GM21515 (cell line): Measurements from ENCODE around the gene PPP1R3E.
"Not testable (repeated sequence)": the region's sequence is repeated elsewhere in the genome, so short reads cannot be mapped to it uniquely, and the experiment has no call there.

Experiments
- ATAC-seq: cut with Tn5 transposase; IDR thresholded peaks from one replicate; pipeline ENCODE4 v1.9.1; 2021; ENCODE audit not compliant: unreplicated experiment

Gene PPP1R3E

GRCh38 chr14:23297611-23298277, 4.9 kb downstream of the PPP1R3E start:
- no peak for ATAC-seq

- ATAC-seq = no peak
These were observed 5.6 kb downstream of the PPP1R3E start for GRCh38 chr14:23297096-23297495.

- no peak for ATAC-seq
These were observed 6.5 kb downstream of the PPP1R3E start for GRCh38 chr14:23296012-23296777.

- ATAC-seq = no peak
These were observed 7.7 kb downstream of the PPP1R3E start for GRCh38 chr14:23294734-23295561.

GRCh38 chr14:23286902-23287479, 15.7 kb downstream of the PPP1R3E start:
- ATAC-seq = no peak

GRCh38 chr14:23286020-23286901, 16.4 kb downstream of the PPP1R3E start, which contains the start of gene HOMEZ:
Gene HOMEZ, minus strand, starts transcription at chr14:23286132. Its CDS starts 180 bp downstream, at chr14:23285952.
- peak; percentile 95 for ATAC-seq

GRCh38 chr14:23285530-23286019, 17.1 kb downstream of the PPP1R3E start:
- ATAC-seq = peak; percentile 21

GRCh38 chr14:23284654-23285529, 17.8 kb downstream of the PPP1R3E start:
- ATAC-seq = no peak

GRCh38 chr14:23281247-23281646, 21.4 kb downstream of the PPP1R3E start:
- no peak for ATAC-seq

- ATAC-seq = not testable (repeated sequence)
These were observed 24.7 kb downstream of the PPP1R3E start for GRCh38 chr14:23277928-23278327.

- ATAC-seq = no peak
These were observed 25.5 kb downstream of the PPP1R3E start for GRCh38 chr14:23277189-23277588.

GRCh38 chr14:23275412-23275811, 27.2 kb downstream of the PPP1R3E start:
- ATAC-seq = no peak

- ATAC-seq = no peak
These were observed 33.5 kb downstream of the PPP1R3E start for GRCh38 chr14:23269193-23269592.

- ATAC-seq = not testable (repeated sequence)
These were observed 41.8 kb downstream of the PPP1R3E start for GRCh38 chr14:23260849-23261248.

- ATAC-seq = no peak
These were observed 43.2 kb downstream of the PPP1R3E start for GRCh38 chr14:23259426-23259825.

- ATAC-seq = no peak
These were observed 44.4 kb downstream of the PPP1R3E start for GRCh38 chr14:23258256-23258655.

- no peak for ATAC-seq
These were observed 50.0 kb downstream of the PPP1R3E start for GRCh38 chr14:23252420-23253333.

- ATAC-seq = no peak
These were observed 50.7 kb downstream of the PPP1R3E start for GRCh38 chr14:23252006-23252405.
